GM21381 (cell line): Measurements from ENCODE around the gene STK39.

ENCODE experiments used
- ATAC-seq: cut with Tn5 transposase; IDR thresholded peaks from one replicate; pipeline ENCODE4 v1.9.1; 2021; ENCODE audit warnings: mild to moderate bottlenecking, moderate library complexity; ENCODE audit not compliant: unreplicated experiment

STK39 gene

GRCh38 chr2:167964650-167965413 lies 282.6 kb downstream of the STK39 start:
- no peak for ATAC-seq

GRCh38 chr2:167963899-167964649 lies 283.3 kb downstream of the STK39 start:
- ATAC-seq, result no peak

- no peak for ATAC-seq
Measured at GRCh38 chr2:167962436-167963226, 284.8 kb downstream of the STK39 start.

DNA sequence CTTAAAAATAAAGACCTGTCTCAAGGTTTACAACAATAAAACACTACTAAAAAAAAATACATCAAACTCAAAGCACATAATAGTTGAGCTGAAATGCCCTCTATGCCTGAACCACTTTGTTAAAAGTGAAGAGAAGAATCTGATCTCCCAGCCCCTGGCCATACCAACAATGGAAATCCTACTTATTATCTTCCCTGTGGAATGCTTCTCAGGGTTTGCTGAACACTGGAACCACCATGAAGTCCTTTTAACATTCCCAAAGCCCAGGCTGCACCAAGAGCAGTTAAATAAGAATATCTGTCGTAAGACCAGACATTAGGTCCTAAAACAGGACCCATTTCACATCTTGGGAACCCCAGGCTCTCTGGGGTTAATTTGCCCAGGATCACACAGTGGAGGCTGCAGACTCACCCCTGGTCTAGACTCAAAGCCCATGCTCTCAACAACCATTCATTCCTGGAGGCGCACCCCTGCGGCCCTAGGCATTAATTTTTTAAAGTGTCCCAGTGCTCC lies 285.8 kb downstream of the STK39 start:
- ATAC-seq, result no peak

- ATAC-seq, result no peak
Measured at GRCh38 chr2:167960089-167960747, 287.2 kb downstream of the STK39 start.

DNA sequence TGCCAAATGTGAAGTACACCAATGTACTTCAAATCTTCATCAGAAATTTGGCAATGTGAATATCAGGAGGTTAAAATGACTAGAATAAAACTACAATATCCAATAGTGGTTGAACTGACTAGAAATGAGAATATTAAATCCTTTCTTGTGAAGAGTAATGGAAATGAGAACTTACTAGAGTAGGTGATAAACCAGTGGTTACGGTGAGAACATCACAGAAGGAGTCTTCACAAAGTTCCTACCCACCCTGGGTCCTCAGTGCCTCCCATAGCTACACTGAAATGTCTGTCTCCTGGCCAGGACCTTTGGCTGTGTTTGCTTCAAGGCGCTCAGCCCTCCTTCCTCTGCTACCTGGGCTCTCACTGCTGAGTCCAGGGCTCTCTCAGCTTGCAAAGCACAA lies 289.7 kb downstream of the STK39 start:
- no peak for ATAC-seq

GRCh38 chr2:167955264-167955906 lies 292.0 kb downstream of the STK39 start:
- ATAC-seq, result no peak

- ATAC-seq, result no peak
Measured at GRCh38 chr2:167954495-167954894, 292.9 kb downstream of the STK39 start.

DNA sequence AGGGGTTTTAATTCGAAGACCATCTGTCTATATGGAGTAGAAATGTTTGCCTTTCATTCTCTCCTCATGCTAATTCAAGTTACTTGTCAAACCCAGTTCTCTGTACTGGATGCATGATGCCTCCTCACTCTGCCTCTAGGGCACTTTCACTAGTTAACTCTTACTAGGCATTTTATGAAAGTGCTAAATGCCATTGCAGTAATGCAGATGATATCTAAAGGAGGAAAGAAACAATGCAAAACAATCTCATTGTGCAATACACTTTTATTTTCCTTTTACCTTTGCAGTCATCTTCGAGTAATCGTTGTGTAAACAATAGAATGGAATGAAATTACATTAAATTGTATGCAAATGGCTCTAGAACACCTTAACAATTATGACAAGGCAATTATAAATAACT lies 293.6 kb downstream of the STK39 start:
- ATAC-seq, result no peak

GRCh38 chr2:167950571-167950970 lies 296.8 kb downstream of the STK39 start:
- ATAC-seq, result no peak

- ATAC-seq, result no peak
Measured at GRCh38 chr2:167946441-167946841, 301.0 kb downstream of the STK39 start.

- no peak for ATAC-seq
Measured at GRCh38 chr2:167945660-167946368, 301.6 kb downstream of the STK39 start.

GRCh38 chr2:167944825-167945659 lies 302.4 kb downstream of the STK39 start:
- ATAC-seq, result no peak

GRCh38 chr2:167943897-167944296 lies 303.5 kb downstream of the STK39 start:
- ATAC-seq, result no peak

DNA sequence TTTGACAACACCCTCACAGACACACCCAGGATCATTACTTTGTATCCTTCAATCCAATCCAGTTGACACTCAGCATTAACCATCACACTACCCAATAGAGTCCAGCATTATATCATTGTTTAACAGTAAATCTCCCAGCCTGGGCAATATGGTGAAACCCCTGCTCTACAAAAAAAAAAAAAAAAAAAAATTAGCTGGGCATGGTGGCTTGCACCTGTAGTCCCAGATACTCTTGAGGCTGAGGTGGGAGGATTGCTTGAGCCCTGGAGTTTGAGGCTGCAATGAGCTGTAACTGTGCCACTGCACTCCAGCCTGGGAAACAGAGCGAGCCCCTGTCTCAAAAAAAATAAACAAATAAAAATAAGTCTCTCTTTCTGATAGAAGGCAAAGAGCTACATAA lies 304.0 kb downstream of the STK39 start:
- ATAC-seq, result no peak

DNA sequence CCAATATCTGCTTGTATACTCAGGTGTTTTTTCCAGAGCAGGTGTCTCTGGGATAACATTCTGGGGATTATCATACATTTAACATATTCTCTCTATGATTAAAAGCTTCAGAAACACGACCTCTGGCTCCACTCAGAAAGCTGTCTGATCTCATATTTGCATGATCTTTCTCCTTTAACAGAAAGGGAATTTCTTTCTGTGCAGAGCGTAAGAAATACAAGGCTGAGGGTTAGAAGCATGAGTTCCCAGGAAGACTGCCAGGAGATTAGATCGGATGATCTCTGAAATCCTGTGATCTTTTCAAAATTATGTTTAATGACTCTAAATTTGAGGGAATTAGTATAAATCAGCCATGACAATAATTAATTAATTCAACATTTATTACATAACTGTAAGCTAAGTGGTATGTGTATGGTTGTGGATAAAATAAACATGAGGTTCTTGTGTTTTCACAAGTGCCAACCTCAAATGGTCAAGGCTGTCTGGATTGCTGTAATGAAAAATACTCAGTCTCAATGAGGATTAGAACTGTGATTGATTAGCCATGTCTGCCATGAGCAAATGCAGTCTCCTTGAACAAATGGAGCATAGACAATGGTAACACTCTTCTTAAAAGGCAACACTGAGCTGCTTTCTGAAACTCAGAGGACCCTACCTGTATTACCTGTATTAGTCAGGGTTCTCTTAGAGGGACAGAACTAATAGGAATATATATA lies 304.9 kb downstream of the STK39 start:
- ATAC-seq, result no peak

- ATAC-seq, result no peak
Measured at GRCh38 chr2:167941604-167942003, 305.8 kb downstream of the STK39 start.
